ENCODE measurements around the gene PCDHA4. TPM values are rescaled to one million over a fixed set of nuclear protein-coding genes. Genes with fewer than 3 reads are reported as not detected.
"Not testable (repeated sequence)": the region's sequence is repeated elsewhere in the genome, so short reads cannot be mapped to it uniquely, and the experiment has no call there.

Gene PCDHA4
- total RNA-seq, 1 donor from 2014 or later: not detected

- Mint-ChIP-seq H3K4me3 (no peak within 1 kb of the TSS), H3K36me3 (ENCODE audit: low read depth) (peaks cover 8% of the 10 kb centered on the region), H3K27me3 (peaks cover 12% of the 10 kb centered on the region), H3K27ac (no peak within 1 kb of the TSS), H3K4me1 (no peaks in the 10 kb centered on the region), H3K9me3 (peaks cover 28% of the 10 kb centered on the region)
- TF ChIP-seq CTCF (IDR thresholded peaks at IDR 0.05): no peak
- intact Hi-C loops (cut with micrococcal nuclease): no loop called here
- DNase-seq (no peak), ATAC-seq (ENCODE audit: low read depth) (no peak)
- CTCF ChIA-PET: no interaction called here
- POLR2A ChIA-PET: no interaction called here
Measured at GRCh38 chr5:140785905-140786686, 20.8 kb upstream of the PCDHA4 start, which contains the start of gene PCDHA1. TSS of gene PCDHA1 (plus strand) at chr5:140786140.

- H3K27me3 Mint-ChIP-seq: peaks cover 16% of the 10 kb centered on the region
- intact Hi-C loops (cut with micrococcal nuclease); H3K36me3 Mint-ChIP-seq (ENCODE audit: low read depth); ATAC-seq (ENCODE audit: low read depth); H3K4me3 Mint-ChIP-seq; DNase-seq; CTCF ChIA-PET; H3K4me1 Mint-ChIP-seq; H3K27ac Mint-ChIP-seq; POLR2A ChIA-PET: not testable (repeated sequence)
- peaks cover 30% of the 10 kb centered on the region for H3K9me3 Mint-ChIP-seq
Measured at GRCh38 chr5:140787422-140787821, 19.4 kb upstream of the PCDHA4 start.

- Mint-ChIP-seq H3K9me3 (peaks cover 33% of the 10 kb centered on the region), H3K27me3 (peaks cover 19% of the 10 kb centered on the region)
- H3K4me1 Mint-ChIP-seq; H3K36me3 Mint-ChIP-seq (ENCODE audit: low read depth); DNase-seq; H3K27ac Mint-ChIP-seq; H3K4me3 Mint-ChIP-seq; POLR2A ChIA-PET; intact Hi-C loops (cut with micrococcal nuclease); CTCF ChIA-PET; ATAC-seq (ENCODE audit: low read depth): not testable (repeated sequence)
Measured at GRCh38 chr5:140787849-140788504, 18.9 kb upstream of the PCDHA4 start.

GRCh38 chr5:140791089-140791488 is 15.8 kb upstream of the PCDHA4 start:
- intact Hi-C loops (cut with micrococcal nuclease): no loop called here
- no peak for DNase-seq
- ChIA-PET CTCF (no interaction called here), POLR2A (no interaction called here)
- no peak for ATAC-seq (ENCODE audit: low read depth)
- Mint-ChIP-seq H3K27me3 (peaks cover 21% of the 10 kb centered on the region), H3K9me3 (peaks cover 27% of the 10 kb centered on the region), H3K36me3 (ENCODE audit: low read depth) (peaks cover 5% of the 10 kb centered on the region), H3K4me3 (no peak overlapping the region), H3K4me1 (no peaks in the 10 kb centered on the region), H3K27ac (no peak overlapping the region)
- TF ChIP-seq CTCF (IDR thresholded peaks at IDR 0.05): no peak

GRCh38 chr5:140794595-140795258 is 12.1 kb upstream of the PCDHA4 start, which contains the start of gene PCDHA2:
TSS of gene PCDHA2 (plus strand) at chr5:140794852.
- POLR2A ChIA-PET: no interaction called here

More at GRCh38 chr5:140794595-140795258, 12.1 kb upstream of the PCDHA4 start, which contains the start of gene PCDHA2:
- ATAC-seq (ENCODE audit: low read depth) (no peak), DNase-seq (no peak)
- Mint-ChIP-seq H3K4me1 (no peaks in the 10 kb centered on the region), H3K9me3 (peaks cover 26% of the 10 kb centered on the region), H3K4me3 (no peak within 1 kb of the TSS), H3K27me3 (peaks cover 12% of the 10 kb centered on the region), H3K36me3 (ENCODE audit: low read depth) (peaks cover 2% of the 10 kb centered on the region), H3K27ac (no peak within 1 kb of the TSS)
- CTCF ChIA-PET: no interaction called here
- TF ChIP-seq CTCF (IDR thresholded peaks at IDR 0.05): no peak
- intact Hi-C loops (cut with micrococcal nuclease): no loop called here

All from activated B cell treated with CpG ODN at 0.5 μM for 24 hours (primary cell).